GM18873 (cell line): Measurements from ENCODE around the gene KDM1A.

ENCODE experiments used
- ATAC-seq: cut with Tn5 transposase; IDR thresholded peaks from one replicate; pipeline ENCODE4 v1.9.1; 2021; ENCODE audit warnings: mild to moderate bottlenecking, moderate library complexity, moderate number of reproducible peaks; ENCODE audit not compliant: unreplicated experiment, low FRiP score

The KDM1A gene

DNA sequence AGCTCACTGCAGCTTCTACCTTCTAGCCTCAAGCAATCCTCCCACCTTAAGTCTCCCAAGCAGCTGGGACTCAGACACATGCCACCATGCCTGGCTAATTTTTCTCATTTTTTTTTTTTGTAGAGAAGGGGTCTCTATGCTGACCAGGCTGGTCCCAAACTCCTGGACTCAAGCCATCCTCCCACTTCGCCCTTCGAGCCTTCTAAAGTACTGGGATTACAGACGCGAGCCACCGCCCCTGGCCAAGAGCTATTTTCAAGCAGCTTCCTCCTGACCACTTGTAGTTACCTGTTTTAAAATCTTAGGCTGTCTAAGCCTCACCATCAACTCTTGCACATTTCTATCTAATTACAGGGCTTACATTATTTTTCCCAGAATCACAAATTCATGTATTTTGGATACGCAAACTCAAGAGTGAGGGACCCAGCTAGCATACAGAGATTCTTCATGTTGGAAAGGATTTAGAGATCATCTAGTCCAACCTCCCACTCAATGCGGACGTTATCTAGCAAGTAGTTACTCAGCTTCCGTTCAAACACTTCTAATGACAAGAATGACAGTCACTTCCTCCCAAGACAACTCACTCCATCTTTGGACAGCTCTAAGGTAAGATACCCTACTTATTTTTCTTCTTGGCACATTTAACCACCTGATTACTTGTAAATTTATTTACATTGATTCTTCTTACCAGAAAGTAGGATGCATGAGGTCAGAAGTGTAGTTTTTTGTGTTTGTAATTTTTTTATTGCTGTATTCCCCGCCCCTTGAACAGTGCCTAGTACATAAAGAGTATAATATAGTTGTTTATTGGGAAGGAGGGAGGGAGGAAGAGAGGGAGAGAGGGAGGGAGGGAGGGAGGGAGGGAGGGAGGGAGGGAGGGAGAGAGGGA, 84.0 kb downstream of the KDM1A start:
- no peak for ATAC-seq

DNA sequence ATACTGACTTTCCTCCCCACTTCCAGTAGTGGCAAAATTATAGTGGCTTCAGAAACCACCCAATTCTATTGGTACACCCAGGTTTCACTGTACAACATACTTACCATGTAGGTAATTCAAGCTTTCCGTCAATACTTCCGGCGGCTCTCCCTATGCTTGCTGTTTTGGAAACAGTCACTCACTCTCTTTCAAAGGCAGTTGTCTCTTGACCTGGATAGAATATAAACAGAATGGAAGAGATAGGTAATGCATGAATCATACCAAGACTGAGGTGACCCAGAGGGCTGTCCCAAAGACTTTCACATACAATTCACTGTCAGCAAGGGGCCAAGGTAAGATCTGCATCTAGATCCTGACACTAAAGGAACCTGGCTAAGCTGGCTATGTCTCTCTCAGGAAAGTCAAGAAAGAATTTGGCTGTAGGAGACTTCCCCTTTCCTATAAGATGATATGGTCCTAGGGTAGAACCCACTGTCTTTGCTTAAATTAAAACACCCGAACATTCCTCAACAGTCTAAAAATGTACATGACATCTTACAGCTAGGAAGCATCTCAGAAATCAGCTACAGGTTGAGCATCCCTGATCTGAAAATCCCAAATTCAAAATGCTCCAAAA, 89.8 kb downstream of the KDM1A start:
- no peak for ATAC-seq

DNA sequence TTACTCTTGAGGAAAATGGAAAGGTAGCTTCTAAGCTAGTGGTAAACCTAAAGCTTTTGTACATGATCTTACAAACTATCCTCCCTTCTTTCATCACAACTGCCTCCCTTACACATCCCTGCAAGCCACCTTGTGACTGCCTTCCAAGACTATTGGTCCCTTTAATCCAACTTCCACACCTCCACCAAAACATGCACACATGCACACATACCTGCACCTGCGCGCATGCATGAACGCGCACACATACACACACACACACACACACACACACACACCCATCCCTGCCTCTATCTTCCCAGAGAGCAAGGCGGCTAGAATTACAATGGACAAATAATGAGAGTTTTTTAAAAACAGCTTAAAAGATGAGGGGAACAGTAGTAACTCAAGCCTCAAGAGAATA, 91.1 kb downstream of the KDM1A start:
- no peak for ATAC-seq

DNA sequence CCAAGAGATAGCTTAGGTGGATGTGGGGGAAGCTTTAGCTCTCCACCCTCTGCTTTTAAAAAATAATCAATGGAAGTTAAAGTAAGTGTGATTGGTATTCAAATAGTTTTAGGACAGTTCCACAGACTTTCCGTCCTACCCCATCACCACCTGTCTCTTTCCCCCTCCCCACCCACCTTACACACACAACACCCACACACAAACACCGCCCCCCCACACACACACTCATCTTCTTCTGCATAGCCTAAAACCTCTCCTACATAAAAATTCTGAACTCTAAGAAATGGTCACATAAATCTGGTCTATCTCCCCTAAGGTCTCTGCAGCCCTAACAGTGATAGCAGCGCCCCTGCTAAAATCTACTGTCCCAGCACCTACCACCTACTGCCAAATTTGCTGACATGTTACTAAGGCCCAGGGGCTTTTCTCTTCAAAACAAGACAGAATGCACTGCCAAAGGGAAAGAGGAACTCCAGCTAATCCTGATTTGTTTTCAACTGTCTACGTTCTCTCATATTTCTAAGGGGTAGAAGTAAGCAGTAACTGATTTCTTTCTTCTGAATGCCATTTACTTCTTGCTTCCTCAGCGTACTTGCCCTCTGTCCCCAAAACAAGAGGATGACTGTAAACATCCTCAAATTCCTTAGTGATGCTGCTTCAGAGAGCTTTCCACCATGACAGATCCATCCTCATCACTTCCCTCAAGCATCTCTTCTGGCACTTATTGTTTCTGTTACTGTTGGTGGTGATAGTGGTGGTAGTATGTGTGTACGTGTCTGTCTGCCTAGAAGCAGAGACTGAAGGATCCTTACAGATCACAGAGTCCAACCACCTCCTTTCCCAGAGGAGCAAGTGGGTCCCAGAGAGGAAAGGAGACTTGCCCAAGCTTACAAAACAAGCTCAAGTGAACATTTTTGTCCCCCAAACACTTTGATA, 92.6 kb downstream of the KDM1A start:
- no peak for ATAC-seq

DNA sequence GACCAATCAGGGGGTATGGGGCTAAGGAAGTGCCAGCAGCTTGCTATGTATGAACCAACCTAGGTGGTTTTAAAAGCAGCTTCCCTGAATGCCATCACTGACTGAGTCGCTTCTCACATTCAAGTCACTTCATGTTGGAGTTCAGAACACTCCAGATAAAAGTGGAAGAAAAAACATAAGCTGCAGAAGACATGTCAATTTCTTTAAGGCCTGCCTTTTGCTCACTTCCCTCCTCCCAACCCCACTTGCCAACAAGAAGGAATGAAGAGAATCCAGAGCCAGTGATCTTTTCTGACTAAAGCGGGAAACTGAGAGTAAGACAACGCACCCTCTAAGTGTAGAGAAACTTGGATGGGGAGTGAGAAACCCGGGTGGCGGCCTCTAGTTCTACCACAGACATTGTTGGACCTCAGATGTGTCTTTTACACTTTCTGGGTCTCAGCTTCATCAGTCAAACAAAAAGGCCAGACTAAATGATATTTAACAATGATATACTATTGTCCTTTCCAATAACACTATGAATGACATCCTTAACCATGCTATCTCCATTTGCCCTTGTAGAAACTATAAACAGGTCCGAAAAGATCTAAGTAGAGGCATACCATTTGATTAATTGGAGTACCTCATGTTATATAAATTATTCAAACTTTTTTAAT, 95.3 kb downstream of the KDM1A start:
- ATAC-seq: no peak

DNA sequence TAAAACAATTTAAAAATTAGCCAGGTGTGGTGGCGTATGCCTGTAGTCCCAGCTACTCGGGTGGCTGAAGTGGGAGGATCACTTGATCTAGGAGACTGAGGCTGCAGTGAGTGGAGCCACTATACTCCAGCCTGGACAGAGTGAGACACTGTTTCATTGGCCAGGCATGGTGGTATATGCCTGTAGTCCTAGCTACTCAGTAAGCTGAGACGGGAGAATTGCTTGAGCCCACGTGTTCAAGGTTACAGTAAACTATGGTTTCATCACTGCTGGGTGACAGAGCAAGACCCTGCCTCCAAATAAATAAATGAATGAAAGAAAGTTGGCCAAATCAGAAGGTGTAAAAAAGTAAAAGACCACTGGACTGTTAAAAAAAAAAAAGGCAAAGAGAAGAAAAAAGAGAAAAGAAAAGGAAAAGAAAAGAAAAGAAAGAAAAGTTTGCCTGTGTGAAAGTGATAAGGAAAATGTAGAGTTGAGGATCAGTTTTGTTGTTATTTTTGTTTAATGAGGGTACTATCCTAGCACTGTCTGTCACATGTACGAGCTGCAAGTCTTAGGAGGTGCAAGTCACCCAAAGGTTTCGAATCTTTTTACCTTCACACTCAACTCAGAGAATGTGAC, 97.1 kb downstream of the KDM1A start:
- ATAC-seq: no peak

DNA sequence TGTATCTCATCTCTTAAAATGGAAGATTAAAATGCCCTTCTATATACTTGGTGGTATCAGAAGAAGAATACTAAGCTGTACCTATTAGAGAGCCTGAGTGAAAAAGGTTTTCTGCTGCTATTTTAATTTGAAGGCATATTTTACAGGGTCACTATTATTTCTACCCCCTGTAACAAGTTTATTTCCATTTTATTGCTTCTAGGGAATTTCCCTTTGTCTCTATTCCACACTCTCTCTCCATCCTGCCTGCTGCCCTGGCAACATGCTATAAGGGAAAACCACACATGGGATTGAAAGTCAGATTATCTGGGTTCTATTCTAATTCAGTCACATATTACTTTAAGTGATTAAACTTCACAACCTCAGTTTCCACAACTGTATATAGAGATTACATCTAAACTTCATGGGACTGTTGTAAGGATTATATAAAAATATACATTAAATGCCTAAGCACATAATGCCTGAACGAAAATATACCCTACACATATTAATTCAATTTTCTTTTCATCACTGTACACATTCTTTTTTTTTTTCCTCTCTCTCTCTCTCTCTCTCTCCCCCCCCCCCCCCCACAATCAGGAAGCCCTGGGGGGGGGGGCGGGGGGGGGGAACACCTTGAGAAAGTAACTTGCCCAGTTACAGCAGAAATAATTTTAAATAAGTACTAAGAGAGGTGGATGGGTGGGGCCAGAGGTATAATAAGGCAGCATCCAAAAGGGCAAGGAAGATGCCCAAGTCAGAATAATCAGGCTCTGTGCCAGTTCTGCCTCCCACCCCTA, 97.8 kb downstream of the KDM1A start:
- ATAC-seq: no peak

DNA sequence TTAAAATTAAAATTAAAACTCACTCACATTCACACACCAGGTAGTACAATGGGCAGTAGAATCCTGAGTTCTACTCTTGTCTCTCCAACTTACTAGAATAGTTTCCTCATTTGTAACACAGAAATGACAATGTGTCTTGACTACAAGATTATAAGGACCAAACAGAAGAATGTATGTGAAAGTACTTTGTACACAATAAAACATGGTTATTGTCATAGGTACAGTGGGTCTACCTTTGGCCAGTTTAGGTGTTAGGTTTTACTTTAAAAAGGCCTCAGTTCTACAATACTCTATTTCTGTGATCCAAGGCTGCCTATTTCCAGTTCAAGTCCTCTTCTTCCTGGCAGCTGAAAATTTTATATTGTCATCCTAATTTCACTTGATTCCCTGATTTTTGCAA, 99.1 kb downstream of the KDM1A start:
- no peak for ATAC-seq

DNA sequence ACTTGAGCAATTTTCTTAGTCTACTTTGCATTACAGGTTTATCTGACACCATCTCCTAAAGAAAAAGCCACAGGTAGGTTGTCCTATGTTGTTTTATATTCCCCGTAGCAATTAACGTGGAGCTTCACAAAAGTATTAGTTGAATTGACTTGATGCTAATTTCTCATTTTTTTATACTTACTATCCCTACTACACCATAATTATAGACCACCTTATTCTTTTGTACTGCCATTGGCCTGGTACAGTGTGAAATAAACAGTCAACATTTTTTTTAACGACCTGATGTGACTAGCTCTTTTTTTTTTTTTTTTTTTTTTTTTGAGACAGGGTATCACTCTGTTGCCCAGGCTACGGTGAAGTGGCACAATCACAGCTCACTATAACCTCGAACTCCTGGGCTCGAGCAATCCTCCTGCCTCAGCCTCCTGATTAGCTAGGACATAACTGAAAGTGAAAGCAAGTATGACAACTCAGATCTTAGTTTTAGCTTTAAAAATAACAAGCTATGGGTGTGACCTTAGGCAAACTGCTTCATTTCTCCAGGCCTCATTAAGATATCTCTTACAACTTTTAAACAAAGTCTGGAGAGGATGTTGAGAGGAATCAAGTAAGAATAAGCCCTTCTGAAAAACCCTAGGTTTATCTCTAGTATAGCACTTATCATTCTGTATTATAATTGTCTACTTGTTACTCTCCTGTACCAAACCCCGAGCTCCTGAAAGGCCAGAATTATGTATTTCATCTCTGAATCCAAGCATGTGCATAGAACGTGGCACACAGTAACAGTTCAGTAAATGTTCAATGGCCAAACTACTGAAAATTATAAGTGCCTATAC, 99.9 kb downstream of the KDM1A start:
- ATAC-seq: no peak

DNA sequence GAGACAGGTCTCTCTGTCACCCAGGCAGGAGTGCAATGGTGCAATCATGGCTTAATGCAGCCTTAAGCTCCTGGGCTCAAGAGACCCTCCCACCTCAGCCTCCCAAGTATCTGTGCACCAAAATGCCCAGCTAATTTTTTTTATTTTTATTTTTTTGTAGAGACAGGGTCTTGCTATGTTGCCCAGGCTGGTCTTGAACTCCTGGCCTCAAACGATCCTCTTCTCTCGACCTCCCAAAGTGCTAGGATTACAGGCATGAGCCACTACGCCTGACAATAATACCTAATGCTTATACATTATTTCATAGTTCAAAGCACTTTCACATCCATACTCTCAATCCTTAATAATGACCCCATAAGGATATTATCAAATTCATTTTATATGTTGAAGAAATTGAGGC, 101.1 kb downstream of the KDM1A start:
- no peak for ATAC-seq

DNA sequence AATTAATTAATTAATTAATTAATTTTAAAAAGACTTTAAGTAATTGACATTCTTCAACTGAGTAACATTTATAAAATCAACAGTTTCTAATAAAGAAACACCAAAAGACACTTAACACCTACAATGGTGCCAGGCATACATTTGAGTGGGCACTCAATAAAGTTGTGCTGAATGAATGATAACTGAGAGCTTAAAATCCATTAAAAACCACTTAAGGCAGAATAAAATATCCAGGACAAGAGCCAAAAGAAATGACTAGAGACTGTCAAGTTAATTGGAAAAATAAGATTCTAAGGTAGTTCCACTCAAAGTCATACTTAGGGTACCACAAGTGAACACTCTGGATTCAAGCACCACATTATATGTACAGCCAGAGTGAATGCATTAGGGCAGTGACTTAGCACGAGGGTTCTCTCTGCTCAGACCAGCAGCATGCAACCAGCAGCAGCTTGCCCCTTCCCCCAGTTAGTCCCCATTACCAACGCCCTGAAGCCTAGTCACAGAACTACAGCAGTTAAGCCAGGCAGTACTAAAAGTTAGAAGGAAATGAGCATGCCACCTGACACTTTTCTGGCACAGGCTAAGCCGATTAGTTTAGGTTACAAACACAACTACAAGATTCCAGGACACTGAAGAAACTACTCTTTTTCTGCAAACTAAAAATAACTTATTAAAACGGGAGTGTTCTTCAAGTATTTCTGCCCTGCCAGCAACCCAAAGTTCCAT, 102.9 kb downstream of the KDM1A start:
- ATAC-seq: no peak

DNA sequence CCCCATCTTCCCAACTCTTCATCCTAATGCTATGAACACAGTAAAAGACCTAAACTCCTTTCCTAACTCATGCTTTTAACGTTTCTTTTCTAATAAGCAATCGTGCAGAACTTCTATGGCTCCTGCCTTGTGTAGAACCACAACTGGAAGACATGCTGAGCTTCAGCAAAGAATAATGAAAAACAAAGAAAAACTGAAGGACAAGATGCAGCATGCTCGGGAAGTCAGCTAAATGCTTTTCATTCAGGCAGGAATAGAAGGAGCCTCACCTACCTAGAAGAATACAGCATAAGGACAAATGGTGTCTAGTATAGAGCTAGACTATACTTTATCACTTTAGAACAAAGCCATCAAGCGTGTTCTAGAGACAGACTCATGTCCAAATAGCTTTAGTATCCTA, 103.5 kb downstream of the KDM1A start:
- ATAC-seq: no peak

DNA sequence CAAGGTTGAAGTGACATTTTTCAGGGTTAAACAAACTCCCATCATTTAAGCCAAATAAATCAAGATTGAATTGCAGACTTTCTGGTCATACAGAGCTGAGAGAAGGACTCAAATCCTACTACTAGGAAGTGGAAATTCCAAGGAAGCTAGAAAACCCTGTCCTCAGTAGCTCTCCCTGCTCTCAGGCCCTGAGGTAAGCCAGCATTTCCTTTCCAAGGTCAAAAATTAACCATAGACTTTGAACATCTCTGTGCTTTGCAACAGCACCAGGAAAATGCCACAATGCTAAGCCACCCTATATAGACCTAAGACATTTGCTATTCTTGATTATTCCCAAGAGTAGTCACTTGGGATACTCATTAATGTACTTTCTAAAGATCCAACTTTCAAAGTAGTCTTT, 104.3 kb downstream of the KDM1A start:
- ATAC-seq: no peak

DNA sequence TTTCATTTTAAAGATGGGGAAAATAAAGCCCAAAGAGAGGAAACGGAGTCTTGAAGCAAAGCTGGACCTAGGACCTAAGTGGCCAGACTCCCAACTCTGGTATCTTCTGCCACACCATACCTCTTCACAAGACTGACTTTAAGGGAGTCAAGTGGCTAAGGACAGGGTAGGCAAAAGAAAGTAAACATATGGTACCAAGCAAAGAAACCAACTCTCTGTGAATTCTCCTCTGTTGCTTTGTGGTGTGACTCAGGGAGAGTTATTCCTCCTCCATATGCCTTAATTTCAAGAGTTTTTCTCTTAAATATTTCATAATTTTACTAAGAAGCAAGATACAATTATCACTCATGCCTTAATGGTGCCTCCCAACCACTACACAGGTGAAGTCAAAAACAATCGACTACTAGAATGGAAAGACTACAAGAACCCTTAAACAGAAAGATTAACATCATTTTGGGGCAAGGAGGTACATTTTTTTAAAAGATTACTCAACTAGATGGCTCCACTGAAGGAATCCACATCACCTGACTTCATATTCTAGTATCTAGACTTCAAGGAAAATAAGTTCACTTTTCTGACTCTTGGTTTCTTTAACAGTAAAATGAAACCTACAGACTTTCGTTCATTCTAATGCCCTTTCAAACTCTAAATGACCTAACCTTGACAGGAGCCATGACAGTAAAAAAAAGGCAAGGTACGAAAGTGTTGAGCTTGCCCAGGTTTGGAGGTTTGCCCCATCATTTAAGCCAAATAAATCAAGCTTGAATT, 105.2 kb downstream of the KDM1A start:
- ATAC-seq: no peak

DNA sequence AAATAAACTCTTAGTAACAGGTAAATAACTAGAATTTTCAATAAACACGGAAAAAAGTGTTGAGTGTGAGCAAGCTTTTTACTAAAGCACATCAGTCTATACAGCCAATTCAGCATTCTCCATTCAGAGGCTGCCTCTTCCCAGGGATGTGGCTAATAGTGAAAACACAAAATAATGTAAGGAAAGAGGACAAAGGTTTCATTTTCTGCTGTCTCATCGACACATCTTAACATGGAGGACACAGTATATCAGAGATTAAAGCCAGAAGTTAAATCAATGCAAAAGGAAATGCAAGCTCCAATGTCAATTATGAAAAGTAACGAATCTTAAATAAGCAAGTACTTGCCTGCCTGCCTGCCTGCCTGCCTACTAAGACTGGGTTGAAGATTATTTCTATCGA, 106.2 kb downstream of the KDM1A start:
- ATAC-seq: no peak

DNA sequence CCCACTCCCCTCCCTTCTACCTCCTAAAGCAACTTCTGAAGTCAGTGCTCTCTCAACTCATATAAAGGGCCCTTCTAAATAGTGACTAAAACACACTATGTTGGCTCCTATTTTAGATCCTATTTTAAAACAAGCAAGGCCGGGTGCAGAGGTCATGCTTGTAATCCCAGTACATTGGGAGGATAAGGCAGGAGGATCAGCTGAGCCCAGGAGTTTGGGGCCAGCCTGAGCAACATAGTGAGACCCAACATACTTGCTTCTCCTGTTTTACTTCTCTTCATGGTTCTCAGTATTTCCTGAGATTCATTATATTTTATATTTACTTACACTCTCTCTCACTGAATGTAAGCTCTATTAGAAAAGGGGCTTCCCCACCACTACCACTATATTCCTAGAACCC, 106.9 kb downstream of the KDM1A start:
- ATAC-seq: no peak

DNA sequence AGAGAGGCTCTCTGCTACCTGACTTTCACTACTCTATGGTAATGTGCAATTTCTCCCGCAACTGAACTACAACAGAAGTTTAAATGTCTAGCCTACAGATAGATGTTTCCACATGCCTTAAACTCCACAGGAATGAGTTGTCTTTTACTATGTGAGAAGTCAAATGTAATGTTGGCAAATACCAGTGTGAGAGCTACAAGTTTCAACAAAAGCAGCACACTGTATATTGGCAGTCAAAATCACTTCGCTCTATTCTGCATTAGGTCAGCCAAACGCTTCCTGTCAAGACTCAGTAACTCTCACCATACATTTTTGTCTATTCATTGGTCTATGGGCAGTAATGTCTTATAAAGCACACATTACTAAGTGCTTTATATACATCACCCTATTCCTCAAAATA, 107.5 kb downstream of the KDM1A start:
- no peak for ATAC-seq
